AG04449 (cell line): ENCODE results near the gene OR2B2.

Experiments
- CTCF ChIA-PET: fragments of 350-600 bp; formaldehyde crosslinking; extraction: SDS; loops from one replicate; lab custom pipeline; 2021; ENCODE audit warnings: antibody characterized with exemption; lab: Yijun Ruan, JAX
- POLR2A ChIA-PET: fragments of 400-600, 350-600 bp; formaldehyde crosslinking; extraction: SDS; loops from one replicate; lab custom pipeline; 2020; ENCODE audit warnings: antibody characterized with exemption, inconsistent platforms; lab: Yijun Ruan, JAX
- DNase-seq: peaks from one replicate; pipeline ENCODE4 v3.0.0-alpha.2; 2010; ENCODE audit warnings: low read depth, low spot score
- H3K4me3 ChIP-seq: 2 replicates; pipeline ENCODE4 v1.5.1; 2011; ENCODE audit warnings: low read depth, mild to moderate bottlenecking, control low read depth, low read length
- TF ChIP-seq, protein P1 (sequence below): IDR thresholded peaks from one replicate; pipeline ENCODE4 v1.5.1; 2011; ENCODE audit warnings: mild to moderate bottlenecking, moderate library complexity, low read length, control low read depth, inconsistent platforms; ENCODE audit not compliant: insufficient read depth; ENCODE audit errors: missing control alignments

OR2B2 gene

GRCh38 chr6:27870291-27870870 is 41.8 kb downstream of the OR2B2 start:
- no peak overlapping the region for H3K4me3 ChIP-seq
- CTCF ChIA-PET, result interaction anchor here (0.7 to 4.6 kb wide), 2 partner anchors 13 to 26 kb away, joined by 3 to 27 read pairs; no protein-coding TSS in a partner anchor
- TF ChIP-seq, protein P1, sequence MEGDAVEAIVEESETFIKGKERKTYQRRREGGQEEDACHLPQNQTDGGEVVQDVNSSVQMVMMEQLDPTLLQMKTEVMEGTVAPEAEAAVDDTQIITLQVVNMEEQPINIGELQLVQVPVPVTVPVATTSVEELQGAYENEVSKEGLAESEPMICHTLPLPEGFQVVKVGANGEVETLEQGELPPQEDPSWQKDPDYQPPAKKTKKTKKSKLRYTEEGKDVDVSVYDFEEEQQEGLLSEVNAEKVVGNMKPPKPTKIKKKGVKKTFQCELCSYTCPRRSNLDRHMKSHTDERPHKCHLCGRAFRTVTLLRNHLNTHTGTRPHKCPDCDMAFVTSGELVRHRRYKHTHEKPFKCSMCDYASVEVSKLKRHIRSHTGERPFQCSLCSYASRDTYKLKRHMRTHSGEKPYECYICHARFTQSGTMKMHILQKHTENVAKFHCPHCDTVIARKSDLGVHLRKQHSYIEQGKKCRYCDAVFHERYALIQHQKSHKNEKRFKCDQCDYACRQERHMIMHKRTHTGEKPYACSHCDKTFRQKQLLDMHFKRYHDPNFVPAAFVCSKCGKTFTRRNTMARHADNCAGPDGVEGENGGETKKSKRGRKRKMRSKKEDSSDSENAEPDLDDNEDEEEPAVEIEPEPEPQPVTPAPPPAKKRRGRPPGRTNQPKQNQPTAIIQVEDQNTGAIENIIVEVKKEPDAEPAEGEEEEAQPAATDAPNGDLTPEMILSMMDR, result no peak
- POLR2A ChIA-PET, result interaction anchor here (1.9 to 7.8 kb wide), 5 partner anchors 20 to 738 kb away, joined by 8 to 160 read pairs (median 22); a partner anchor contains a TSS
- no peak for DNase-seq

GRCh38 chr6:27868311-27868710 is 43.9 kb downstream of the OR2B2 start:
- ChIA-PET POLR2A (interaction anchor here (1.0 to 7.8 kb wide), 5 partner anchors 22 to 44 kb away, joined by 3 to 160 read pairs (median 21); a partner anchor contains a TSS), CTCF (interaction anchor here (0.8 to 2.6 kb wide), 2 partner anchors 22 to 32 kb away, joined by 3 to 13 read pairs; a partner anchor contains a TSS)
- TF ChIP-seq, protein P1, result no peak

GRCh38 chr6:27867945-27868300 is 44.3 kb downstream of the OR2B2 start:
- POLR2A ChIA-PET, result interaction anchor here (0.7 to 7.8 kb wide), 10 partner anchors 23 to 1824 kb away, joined by 3 to 160 read pairs (median 12); a partner anchor contains a TSS
- CTCF ChIA-PET, result interaction anchor here (0.8 to 2.6 kb wide), 4 partner anchors 23 to 47 kb away, joined by 3 to 13 read pairs (median 3); a partner anchor contains a TSS
- DNase-seq, result no peak
- no peak overlapping the region; the same call in 1 of the 2 replicates for H3K4me3 ChIP-seq
- TF ChIP-seq, protein P1, result no peak

More at GRCh38 chr6:27868311-27868710, 43.9 kb downstream of the OR2B2 start:
- H3K4me3 ChIP-seq, result no peak overlapping the region
- DNase-seq, result no peak

DNA sequence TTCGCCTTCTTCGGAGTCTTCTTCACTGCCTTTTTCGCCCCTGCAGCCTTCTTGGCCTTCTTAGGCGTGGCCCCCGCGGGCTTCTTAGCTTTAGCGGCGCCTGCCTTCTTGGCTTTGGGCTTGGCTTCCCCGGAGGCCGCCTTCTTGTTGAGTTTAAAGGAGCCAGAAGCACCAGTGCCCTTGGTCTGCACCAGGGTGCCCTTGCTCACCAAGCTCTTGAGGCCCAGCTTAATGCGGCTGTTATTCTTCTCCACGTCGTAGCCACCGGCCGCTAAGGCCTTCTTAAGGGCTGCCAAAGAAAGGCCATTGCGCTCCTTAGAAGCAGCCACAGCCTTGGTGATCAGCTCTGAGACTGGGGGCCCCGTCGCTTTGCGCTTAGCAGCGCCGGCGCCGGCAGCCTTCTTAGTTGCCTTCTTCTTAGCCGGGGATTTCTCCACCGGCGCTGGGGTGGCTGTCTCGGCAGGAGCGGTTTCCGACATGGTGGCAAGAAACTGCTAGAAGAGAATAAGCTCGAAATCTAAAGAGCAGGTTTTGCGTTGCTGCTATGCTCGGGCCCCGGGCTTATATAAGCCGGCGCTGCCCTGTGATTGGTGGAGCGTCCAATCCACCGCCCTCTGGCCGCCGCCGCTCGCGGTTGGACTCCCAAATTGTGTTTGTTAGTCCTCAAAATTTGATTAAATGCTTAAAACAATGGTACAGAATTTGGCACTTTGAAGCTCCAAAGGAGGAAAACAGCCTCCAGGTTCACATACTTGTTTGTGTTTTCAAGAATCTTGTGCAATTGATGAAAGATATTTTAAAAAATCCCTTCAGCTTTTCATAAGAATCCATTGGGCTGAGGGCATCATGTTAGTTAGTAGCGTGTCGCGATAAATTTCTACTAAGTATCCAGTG is 44.9 kb downstream of the OR2B2 start:
- ChIA-PET CTCF (interaction anchor here (0.8 to 2.6 kb wide), 5 partner anchors 23 to 46 kb away, joined by 3 to 13 read pairs (median 3); a partner anchor contains a TSS), POLR2A (interaction anchor here (0.7 to 7.8 kb wide), 11 partner anchors 23 to 1824 kb away, joined by 3 to 160 read pairs (median 11); a partner anchor contains a TSS)
- DNase-seq, result no peak
- TF ChIP-seq, protein P1, result no peak
- peak overlapping the region; percentile 80 for H3K4me3 ChIP-seq

DNA sequence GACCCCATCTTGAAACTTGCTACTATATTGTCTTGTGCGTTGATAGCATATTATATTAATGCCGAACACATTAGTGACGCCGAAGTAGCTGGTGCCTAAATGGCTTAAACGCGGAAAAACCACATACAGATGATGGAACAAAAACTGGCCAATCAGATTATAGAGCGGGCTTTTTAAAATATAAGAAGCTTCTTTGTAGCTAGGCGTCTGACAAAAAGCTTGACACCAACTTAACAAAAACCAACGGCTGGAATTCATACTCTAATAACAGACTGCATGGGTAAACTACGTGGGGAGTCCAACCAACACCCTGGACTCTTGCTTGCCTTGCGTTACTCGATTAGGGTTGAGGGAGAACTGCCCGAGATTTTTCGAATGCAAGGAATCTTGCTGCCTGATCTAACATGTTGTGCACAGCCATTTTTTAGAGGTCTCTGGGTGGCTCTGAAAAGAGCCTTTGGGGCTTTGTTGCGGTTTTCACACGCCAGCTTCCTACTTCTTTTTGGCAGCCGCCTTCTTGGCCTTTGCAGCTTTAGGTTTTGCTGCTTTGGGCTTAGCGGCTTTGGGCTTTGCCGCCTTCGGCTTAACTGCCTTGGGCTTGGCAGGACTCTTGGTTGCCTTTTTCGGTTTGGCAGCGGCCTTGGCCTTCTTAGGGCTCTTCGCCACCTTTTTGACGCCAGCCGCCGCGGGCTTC is 45.7 kb downstream of the OR2B2 start:
- CTCF ChIA-PET, result interaction anchor here (1.1 to 2.6 kb wide), 2 partner anchors 30 to 42 kb away, joined by 4 to 13 read pairs; no protein-coding TSS in a partner anchor
- POLR2A ChIA-PET, result interaction anchor here (1.0 to 7.8 kb wide), 11 partner anchors 24 to 1846 kb away, joined by 3 to 160 read pairs (median 12); a partner anchor contains a TSS
- peak overlapping the region; percentile 80 for H3K4me3 ChIP-seq
- no peak for DNase-seq
- TF ChIP-seq, protein P1, result no peak
